Panc1 (cell line): ENCODE results near the gene PCCA.

Experiments
- POLR2AphosphoS5 ChIP-seq: IDR thresholded peaks from 2 replicates; pipeline ENCODE4 v1.6.1; 2012; ENCODE audit warnings: mild to moderate bottlenecking, low read depth, low read length, moderate library complexity
- SIN3A ChIP-seq: IDR thresholded peaks from 2 replicates; pipeline ENCODE4 v1.6.1; 2012; ENCODE audit warnings: low read depth, mild to moderate bottlenecking, low read length, moderate library complexity, borderline replicate concordance; ENCODE audit not compliant: insufficient read depth
- TCF7L2 ChIP-seq: IDR thresholded peaks from 2 replicates; pipeline ENCODE4 v1.6.1; 2011; ENCODE audit warnings: mild to moderate bottlenecking, low read depth, low read length, inconsistent platforms
- TF ChIP-seq, protein P1 (sequence below): fragments of 450-650 bp; IDR thresholded peaks from 2 replicates; pipeline ENCODE4 v1.5.1; 2017; ENCODE audit warnings: mild to moderate bottlenecking
- TF ChIP-seq, protein P2 (sequence below), 2 experiments: IDR thresholded peaks; 2 replicates each; pipeline ENCODE4 v1.6.1; 2011 to 2012; ENCODE audit warnings: low read depth in 2 of 2, control low read depth in 1 of 2, low read length in 1 of 2, mild to moderate bottlenecking in 1 of 2, moderate library complexity in 1 of 2; ENCODE audit not compliant: insufficient read depth in 1 of 2

DNA sequence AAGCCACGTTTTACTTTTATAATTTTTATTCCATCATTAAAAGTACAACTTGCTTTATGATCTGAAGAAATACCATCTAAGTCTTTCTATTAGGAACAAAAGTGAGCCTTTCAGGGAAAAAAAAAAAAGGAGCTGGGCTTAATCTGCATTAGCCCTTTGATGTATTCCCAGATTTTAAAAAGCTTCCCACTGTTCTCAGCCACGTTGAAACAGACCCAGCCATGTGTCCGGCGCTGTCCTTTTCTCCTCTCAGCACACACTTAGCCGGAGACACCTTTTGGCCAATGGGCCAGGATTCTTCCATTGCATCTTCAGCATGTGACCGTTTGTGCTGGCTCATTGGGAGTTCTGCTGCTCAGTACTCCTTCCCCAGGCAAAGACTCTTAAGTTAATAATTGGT, 394.2 kb downstream of the PCCA start:
- TF ChIP-seq, protein P1, sequence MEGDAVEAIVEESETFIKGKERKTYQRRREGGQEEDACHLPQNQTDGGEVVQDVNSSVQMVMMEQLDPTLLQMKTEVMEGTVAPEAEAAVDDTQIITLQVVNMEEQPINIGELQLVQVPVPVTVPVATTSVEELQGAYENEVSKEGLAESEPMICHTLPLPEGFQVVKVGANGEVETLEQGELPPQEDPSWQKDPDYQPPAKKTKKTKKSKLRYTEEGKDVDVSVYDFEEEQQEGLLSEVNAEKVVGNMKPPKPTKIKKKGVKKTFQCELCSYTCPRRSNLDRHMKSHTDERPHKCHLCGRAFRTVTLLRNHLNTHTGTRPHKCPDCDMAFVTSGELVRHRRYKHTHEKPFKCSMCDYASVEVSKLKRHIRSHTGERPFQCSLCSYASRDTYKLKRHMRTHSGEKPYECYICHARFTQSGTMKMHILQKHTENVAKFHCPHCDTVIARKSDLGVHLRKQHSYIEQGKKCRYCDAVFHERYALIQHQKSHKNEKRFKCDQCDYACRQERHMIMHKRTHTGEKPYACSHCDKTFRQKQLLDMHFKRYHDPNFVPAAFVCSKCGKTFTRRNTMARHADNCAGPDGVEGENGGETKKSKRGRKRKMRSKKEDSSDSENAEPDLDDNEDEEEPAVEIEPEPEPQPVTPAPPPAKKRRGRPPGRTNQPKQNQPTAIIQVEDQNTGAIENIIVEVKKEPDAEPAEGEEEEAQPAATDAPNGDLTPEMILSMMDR, result no peak
- TF ChIP-seq TCF7L2 (no peak), SIN3A (no peak), POLR2AphosphoS5 (no peak)
- TF ChIP-seq, protein P2, sequence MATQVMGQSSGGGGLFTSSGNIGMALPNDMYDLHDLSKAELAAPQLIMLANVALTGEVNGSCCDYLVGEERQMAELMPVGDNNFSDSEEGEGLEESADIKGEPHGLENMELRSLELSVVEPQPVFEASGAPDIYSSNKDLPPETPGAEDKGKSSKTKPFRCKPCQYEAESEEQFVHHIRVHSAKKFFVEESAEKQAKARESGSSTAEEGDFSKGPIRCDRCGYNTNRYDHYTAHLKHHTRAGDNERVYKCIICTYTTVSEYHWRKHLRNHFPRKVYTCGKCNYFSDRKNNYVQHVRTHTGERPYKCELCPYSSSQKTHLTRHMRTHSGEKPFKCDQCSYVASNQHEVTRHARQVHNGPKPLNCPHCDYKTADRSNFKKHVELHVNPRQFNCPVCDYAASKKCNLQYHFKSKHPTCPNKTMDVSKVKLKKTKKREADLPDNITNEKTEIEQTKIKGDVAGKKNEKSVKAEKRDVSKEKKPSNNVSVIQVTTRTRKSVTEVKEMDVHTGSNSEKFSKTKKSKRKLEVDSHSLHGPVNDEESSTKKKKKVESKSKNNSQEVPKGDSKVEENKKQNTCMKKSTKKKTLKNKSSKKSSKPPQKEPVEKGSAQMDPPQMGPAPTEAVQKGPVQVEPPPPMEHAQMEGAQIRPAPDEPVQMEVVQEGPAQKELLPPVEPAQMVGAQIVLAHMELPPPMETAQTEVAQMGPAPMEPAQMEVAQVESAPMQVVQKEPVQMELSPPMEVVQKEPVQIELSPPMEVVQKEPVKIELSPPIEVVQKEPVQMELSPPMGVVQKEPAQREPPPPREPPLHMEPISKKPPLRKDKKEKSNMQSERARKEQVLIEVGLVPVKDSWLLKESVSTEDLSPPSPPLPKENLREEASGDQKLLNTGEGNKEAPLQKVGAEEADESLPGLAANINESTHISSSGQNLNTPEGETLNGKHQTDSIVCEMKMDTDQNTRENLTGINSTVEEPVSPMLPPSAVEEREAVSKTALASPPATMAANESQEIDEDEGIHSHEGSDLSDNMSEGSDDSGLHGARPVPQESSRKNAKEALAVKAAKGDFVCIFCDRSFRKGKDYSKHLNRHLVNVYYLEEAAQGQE (IDR thresholded peaks at IDR 0.05; ENCODE audit: insufficient read depth in 1 of 2, low read depth in 2 of 2, low read length in 1 of 2), result no peak
